SK-N-DZ (cell line): ENCODE results near the gene USO1.
"Not testable (repeated sequence)": the region's sequence is repeated elsewhere in the genome, so short reads cannot be mapped to it uniquely, and the experiment has no call there.

Experiments used
- DNase-seq: peaks from one replicate; pipeline ENCODE4 v3.0.0-alpha.2; 2015; ENCODE audit warnings: low spot score

Gene USO1

DNA sequence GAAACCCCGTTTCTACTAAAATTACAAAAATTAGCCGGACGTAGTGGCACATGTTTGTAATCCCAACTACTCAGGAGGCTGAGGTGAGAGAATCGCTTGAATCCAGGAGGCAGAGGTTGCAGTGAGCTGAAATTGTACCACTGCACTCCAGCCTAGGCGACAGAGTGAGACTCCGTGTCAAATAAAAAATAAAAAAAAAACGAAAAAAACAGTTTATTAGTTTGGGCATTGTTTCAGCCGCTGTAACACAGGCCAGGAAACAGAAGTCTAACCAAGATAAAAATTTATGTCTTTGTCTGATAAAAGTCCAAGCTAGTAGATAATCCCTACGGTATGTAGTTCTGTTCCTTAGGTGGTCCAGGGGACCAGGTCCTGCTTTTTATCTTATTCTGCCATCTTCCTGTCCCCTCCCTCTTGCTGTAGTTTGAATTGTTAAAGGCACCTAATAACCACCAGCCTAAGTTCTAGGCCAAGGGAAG lies 21.4 kb downstream of the USO1 start:
- no peak for DNase-seq

DNA sequence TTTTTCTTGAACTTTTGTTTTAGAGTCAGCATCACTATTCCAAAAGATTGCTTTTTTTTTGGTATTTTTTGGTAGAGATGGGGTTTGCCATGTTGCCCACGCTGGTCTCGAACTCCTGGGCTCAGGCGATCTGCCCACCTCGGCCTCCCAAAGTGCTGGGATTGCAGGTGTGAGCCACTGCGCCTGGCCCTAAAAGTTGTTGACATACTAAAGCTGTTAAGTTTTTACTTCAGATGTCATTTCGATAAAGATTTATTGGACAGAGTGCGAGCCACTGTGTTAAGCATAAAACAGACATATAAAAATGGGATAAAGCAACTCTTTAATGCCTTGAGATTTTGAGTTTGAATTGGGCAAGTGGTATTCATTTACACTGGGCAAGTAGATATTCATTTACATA lies 28.3 kb downstream of the USO1 start:
- DNase-seq = no peak

DNA sequence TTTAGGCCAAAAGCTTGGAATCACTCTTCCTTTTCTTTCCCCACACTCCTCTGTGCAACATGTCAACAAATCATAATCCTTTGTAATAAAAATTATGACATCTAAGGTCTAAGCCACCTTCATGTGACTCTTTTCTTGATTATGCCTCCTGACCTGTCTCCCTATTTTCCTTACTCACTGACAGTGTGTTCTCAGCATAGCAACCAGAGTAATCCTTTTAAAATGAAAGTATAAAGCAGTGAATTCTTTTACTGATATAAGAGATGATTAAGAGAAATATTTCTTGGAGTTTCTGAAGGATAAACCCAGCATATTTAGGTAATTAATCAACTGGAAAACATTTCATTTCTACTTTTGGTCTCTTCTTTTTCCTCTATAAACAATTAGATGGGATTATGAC lies 44.7 kb downstream of the USO1 start:
- DNase-seq = no peak

DNA sequence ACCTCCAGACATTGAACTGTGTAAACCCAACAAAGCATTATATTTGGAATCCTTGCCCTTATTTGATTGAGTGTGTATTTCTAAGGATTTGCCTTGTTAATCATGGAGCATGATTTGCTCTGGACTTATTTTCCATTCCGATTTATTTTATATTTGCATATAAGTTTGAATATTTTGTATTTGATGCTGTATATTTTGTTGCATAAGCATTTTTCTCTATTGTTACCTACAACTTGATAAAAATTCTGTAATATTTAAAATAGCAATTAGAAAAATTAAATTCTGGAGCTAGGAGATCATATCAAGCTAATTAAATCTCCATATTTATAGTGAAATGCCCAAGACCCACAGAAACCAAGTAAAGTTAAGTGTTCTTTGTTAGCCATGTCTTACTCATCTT lies 47.2 kb downstream of the USO1 start:
- no peak for DNase-seq

DNA sequence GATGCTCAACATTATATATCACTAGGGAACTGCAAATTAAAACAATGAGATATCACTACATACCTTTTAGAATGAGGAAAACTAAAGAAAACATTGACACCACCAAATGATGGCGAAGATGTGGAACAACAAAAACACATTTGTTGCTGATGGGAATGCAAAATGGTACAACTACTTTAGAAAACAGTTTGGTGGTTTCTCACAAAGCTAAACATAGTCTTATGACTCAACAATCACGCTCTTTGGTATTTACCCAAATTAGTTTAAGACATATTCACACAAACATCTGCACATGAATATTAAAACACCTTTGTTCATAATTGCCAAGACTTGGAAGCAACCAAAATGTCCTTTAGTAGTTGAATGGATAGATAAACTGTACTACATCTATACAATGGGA lies 53.2 kb downstream of the USO1 start:
- no peak for DNase-seq

DNA sequence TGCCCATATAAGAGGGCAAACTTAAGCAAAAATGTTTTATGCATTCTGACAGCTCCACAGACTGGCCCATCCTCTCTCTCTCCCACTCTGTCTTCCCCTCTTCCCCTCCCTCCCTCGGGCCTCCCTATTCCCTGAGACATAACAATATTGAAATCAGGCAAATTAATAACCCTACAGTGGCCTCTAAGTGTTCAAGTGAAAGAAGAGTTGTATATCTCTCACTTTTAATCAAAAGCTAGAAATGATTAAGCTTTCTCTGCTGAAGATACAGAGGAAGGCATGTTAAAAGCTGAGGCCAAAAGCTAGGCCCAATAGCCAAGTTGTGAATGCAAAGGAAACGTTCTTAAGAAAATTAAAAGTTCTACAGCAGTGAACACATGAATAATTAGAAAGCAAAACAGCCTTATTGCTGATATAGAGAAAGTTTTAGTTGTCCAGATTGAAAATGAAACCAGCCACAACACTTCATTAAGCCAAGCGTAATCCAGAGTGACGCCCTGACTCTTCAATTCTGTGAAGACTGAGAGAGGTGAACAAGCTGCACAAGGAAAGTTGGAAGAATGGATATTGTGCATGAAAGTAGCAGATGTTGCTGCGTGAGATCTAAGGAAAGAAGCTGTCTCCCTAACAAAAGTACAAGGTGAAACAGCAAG lies 54.9 kb downstream of the USO1 start:
- no peak for DNase-seq

DNA sequence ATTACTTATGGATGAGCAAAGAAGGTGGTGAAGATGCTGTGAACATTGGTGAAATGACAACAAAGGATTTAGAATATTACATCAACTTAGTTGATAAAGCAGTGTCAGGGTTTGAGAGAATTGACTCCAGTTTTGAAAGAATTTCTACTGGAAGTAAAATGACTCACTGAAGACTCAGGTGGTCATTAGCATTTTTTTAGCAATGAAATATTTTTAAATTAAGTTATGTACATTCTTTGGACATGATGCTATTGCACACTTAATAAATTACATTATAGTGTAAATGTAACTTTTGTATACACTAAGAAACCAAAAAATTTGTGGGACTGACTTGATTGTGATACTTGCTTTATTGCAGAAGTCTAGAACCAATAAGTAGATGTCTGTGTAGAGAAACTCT lies 56.9 kb downstream of the USO1 start:
- no peak for DNase-seq

DNA sequence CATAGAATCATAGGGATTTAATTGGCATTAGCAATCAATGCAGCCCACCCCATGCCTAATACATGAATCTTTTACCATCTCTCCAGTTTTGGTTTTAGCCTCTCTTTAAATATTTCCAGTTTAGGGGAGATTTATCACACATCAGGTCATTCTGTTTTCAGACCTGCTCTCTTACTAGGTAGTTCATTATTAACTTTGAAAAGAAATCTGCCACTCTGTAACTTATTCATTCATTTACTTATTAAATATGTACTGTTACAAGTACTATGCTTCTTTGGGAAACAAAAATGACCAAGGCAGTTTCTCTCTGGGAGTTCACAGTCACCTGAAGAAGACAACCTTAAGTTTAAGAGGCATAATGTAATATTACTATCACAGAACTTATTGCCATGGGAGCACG lies 62.1 kb downstream of the USO1 start:
- DNase-seq = no peak

DNA sequence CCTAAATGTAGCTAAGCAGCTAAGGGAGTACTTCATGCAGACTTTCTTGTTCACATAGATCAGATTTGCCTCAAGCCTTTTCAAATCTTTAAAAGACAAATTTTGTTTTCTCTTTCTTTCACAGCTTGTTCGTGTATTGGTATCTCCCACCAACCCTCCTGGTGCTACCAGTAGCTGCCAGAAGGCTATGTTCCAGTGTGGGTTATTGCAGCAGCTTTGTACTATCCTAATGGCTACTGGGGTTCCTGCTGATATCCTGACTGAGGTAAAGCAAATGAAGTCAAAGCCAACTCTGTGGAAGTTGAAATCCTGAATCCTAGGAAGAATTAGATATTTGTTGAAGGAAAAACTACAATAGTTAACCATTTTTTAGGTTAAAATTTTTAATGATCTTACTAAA lies 62.6 kb downstream of the USO1 start:
- DNase-seq = no peak

DNA sequence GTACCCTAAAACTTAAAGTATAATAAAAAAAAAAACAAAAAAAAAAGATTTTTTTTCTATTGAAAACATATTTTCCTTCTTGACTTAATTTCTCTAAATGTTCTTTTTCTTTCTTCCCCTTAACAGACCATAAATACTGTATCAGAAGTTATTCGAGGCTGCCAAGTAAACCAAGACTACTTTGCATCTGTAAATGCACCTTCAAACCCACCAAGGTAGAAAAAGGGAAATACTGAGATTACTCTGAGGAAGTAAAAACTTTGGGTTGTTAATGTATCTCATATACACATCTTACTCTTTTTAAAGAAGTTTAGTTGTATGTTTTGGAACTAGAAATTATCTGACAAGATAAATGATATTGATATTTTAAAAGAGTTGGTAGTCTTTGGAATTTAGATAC lies 65.6 kb downstream of the USO1 start:
- no peak for DNase-seq

DNA sequence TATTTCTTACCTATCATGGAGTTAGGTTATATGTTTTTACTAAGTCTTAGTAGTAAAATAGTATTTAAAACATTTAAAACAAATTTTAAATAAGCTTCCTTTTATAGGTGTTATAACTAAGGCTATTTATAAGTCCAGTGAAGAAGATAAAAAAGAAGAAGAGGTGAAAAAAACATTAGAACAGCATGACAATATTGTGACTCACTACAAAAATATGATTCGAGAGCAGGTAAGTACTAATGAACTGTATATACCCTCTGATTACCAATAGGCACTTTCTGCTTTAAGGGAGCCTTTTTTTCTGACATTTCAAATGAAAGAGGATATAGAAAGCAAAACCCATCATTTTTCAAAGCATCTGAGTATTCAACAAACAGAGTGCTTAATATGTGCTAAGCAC lies 76.6 kb downstream of the USO1 start:
- DNase-seq = no peak

DNA sequence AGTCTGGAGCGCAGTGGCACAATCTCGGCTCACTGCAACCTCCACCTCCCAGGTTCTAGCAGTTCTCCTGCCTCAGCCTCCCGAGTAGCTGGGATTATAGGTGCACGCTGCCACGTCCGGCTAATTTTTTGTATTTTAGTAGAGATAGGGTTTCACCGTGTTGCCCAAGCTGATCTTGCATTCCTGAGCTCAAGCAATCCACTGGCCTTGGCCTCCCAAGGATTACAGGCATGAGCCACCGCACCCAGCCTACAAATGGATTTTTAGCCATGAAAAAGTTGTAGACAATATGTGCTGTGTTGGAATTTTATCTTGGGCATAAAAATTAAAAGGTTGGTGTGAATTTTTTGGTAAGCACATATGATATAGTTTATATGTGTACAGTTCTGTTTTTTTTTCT lies 81.7 kb downstream of the USO1 start:
- DNase-seq = not testable (repeated sequence)

DNA sequence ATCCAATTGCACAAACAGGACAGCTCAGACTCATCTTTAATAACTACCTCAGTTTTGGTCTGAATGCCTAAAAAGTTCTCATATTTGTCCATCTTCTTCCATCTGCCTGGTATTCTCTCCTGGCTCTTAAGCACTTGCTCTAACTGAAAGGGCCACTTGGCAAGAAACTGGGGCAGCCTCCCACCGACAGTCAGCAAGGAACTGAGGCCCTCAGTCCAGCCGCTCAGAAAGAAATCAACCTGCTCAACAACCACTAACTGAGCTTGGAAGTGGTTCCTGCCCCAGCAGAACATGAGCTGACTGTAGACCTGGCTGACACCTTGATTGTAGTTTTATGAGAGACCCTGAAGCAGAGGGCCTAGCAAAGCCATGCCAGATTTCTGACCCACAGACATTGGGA lies 93.5 kb downstream of the USO1 start:
- no peak for DNase-seq

DNA sequence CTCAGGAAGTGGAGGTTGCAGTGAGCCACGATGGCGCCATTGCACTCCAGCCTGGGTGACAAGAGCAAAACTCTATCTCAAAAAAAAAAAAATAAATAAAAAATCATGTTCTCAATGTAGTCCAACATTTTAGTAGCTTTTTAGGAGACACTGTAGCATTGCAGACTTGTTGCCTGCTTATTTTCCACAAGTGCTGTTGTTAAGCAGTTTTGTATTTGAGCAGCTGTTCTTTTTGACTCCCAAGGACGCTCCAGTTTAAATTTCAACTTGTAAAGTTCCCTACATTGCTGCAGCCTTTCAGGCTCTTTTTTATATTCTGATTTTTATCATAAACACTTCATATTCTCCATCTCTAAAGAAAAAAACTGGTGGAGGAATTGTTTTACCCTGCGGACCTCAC lies 94.7 kb downstream of the USO1 start:
- DNase-seq = no peak

DNA sequence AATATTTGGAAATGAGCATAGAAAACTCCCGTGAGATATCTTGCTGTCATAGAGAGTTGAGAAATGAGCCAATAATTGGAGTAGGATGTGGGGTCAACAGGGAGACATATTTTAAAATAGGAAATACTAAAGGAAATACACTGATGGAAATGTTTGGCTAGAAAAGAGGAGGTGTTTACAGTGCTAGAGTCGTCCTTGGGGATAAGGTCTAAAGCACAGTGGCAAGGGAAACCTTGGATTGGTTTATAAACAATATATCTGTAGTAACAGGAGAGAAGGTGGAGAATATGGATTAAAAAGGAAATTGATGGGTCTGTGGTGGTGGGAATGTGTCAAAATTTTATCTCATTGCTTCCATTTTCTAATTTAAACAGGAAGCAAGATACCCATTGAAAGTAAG lies 95.8 kb downstream of the USO1 start:
- DNase-seq = no peak

DNA sequence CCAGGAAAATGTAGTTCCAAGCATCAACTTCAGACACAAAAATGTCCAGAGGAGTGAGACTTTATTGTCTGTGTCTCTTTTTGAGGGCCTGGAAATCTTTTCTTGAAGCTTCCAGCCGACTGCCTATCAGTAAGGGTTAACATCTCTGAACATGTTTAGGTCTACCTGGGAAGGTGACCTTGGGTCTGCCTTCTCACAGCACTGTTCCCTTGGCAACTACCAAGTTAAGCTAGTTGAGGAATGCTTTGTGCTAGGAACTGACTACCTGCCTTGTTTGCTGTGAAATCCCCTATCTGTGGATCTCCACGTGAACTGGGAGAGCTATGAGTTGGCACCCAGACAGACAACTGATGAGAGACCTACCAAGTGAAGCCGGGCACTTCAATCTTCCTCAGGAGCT lies 96.3 kb downstream of the USO1 start:
- DNase-seq = no peak

DNA sequence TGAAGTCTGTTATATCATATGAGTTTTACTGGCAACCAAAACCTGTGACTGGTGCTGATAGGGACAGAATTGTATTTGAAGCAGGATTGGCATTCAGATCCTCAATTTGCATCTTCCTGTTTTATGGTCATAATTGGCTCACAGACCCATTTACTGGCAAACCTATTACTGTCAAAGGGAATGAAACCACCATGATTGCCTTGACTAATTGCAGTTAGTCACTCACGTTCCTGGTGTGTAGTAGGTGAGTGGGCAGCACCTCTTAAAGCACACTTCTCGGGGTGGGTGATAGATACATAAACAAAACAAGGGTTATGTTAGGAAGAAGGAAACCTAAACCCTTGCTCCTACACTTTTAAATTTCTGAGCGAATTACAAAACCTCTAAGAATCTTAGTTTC lies 96.8 kb downstream of the USO1 start:
- DNase-seq = no peak

DNA sequence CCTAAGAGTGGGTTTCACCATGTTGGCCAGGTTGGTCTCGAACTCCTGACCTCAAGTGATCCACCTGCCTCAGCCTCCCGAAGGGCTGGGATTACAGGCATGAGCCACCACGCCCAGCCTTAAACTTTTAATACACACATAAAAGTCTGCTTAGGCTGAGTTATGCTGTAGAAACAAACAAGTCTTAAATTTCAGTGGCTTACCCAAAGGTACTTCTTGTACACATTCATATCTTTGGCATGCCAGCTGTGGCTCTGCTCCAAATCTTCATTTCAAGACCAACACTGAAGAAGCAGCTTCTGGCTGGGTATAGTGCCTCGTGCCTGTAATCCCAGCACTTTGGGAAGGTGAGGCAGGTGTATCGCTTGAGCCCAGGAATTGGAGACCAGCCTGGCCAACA lies 97.6 kb downstream of the USO1 start:
- DNase-seq = no peak

DNA sequence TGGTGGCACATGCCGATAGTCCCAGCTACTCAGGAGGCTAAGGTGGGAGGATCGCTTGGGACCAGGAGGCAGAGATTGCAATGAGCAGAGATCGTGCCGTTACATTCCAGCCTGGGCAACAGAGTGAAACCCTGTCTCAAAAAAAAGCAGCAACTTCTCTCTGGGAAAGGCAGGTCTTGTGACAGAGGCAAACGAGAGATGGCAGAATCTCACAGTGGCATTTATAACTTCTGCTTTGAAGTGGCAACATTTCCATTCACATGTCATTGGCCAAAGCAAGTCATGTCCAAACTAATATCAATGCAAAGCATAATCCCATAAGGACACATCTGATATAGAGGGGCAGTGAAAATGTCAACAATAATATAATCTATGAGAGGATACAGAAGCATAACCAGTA lies 98.0 kb downstream of the USO1 start:
- no peak for DNase-seq

DNA sequence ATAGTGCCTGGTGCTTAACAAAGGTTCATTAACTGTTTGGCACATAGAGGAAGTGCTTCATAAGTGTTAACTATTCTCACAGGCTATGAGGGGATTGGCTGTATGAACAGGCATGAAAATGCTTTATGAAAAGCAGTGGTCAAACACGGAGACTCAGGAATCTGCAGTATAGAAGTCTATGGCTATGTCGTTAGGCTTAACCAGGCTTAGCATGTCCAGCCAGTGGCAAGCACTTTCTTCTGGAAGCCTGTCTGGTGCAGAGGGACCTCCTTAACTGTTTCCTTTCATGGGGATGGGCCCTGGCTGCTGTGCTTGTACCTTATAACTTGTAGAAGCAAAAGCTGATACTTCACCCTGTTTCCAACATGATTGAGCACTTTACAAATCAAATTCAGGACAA lies 99.4 kb downstream of the USO1 start:
- no peak for DNase-seq

DNA sequence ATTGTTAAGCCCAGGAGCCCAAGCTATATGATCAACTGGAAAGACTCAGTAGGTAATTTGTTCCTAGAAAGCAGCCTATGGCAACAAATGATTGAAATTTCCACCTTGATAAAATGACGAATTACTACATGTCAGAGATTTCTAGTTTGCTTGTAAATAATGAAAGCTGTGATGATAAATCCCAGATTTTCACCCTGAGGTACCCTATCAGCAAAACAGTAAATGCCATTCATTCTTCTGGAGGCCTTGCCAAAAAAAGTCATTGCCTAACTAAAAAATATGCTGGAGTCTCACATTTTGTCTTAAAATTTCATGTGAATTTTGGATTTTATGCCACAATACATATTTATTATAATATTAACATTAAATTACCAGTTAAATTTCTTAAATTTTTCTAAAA lies 106.5 kb downstream of the USO1 start:
- DNase-seq = no peak

DNA sequence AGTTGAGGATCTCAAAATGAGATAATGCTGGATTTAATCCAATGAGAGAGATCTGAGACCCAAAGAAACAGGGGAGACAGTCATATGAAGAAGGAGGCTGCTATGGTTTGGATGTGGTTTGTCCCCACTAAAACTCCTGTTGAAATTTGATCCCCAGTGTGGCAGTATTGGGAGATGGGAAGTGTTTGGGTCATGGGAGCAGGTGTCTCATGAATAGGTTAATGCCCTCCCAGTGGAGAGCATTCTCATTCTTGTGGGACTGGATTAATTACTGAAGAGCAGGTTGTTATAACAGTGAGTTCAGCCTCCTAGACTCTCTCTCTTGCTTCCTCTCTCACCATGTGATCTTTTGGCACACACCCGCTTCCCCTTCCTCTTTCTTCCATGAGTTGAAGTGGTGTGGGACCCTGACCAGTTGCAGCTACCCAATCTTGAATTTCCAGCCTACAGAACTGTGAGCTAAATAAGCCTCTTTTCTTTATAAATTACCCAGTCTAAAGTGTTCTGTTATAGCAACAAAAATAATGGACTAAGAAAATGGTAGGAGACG lies 107.6 kb downstream of the USO1 start:
- DNase-seq = peak; percentile 58

DNA sequence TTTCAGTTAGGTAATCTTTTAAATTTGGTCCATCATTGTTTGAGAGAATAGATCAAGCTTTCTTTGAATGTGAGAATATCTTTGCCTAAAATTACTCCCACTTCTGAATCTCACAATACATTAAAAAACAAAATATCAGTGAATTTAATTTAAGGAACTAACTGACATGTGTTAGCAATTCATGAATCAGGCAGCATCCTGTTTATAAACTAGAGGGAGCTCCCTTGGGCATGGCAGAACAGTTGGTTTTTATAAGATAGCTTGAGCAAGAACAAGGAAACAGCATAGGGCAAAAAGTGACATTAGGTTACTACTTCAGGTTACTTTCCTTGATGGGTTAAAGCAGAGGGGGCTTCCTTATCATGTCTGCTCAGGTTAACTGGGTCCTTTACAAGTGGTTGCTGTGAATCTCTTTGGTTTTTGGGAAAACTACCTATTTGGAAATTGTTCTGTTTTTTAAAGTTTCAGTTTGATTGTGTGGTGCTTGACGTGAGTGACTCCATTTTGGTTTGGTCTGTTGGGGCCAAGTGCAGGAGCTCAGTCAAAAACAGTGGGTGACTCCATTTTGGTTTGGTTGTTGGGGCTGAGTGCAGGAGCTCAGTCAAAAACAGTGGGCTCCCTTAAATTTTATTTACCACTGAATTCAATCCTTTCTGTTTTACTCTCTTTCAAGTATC lies 109.9 kb downstream of the USO1 start:
- DNase-seq = no peak

DNA sequence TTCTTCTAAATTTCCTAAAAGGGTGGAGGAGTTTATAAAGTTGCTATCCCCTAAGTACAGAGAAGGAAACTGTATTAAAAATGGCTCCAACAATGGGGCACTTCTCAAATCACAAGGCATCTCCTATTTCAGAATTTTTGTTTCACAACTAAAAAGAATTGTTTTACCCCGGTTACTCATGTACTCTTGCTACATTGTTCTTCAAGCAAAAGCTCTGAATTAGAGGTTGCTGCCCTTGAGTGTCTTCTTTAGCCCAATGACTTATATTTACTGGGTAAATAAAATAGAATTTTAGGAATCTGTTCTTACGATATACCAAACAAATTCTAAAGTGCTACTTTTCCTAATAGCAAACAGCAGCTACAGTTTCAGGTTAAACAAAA lies 110.4 kb downstream of the USO1 start:
- DNase-seq = no peak
